SK-N-SH (cell line): ENCODE data around the gene HS6ST3. TPM values are rescaled to one million over a fixed set of nuclear protein-coding genes. Genes with fewer than 3 reads are reported as not detected.

Experiments used
- CTCF ChIA-PET: fragments of 300-600, 350-600 bp; formaldehyde crosslinking; extraction: SDS; loops from one replicate; lab custom pipeline; 2021; lab: Yijun Ruan, JAX
- POLR2A ChIA-PET: fragments of 350-600 bp; sonication (Branson Sonifier 250); formaldehyde crosslinking; extraction: SDS; loops from one replicate; lab custom pipeline; 2020; ENCODE audit warnings: antibody characterized with exemption, inconsistent platforms; lab: Yijun Ruan, JAX
- DNase-seq: peaks from one replicate; pipeline ENCODE4 v3.0.0; 2012
- H2AFZ ChIP-seq: fragments of 200-600 bp; sonication (generic); 2 replicates; pipeline ENCODE4 v1.8.1; 2016; ENCODE audit warnings: antibody characterized with exemption, mild to moderate bottlenecking, low read depth
- H3F3A ChIP-seq: fragments of 200-600 bp; sonication (generic); replicated peaks from 2 replicates; pipeline ENCODE3; 2016; ENCODE audit warnings: antibody characterized with exemption, mild to moderate bottlenecking; ENCODE audit not compliant: insufficient read depth
- H3K27ac ChIP-seq, 2 experiments: fragments of 200-500 bp in 1 of 2; fragments of 200-600 bp in 1 of 2; sonication (Bioruptor generic) in 1 of 2; sonication (generic), shearing (Covaris generic) in 1 of 2; 2 replicates each; pipeline versions ENCODE4 v1.5.1 to v1.6.1; 2014 to 2016; ENCODE audit warnings: low read depth in 2 of 2, inconsistent platforms in 1 of 2, low read length in 1 of 2, mild to moderate bottlenecking in 1 of 2, mixed read lengths in 1 of 2
- H3K27me3 ChIP-seq: fragments of 200-600 bp; sonication (generic), shearing (Covaris generic); 2 replicates; pipeline ENCODE4 v1.6.1; 2016; ENCODE audit warnings: mixed run types; ENCODE audit not compliant: insufficient read depth
- H3K36me3 ChIP-seq, 2 experiments: fragments of 200-500 bp in 1 of 2; fragments of 200-600 bp in 1 of 2; sonication (Bioruptor generic) in 1 of 2; sonication (generic) in 1 of 2; replicated peaks in 1 of 2; 2 replicates each; pipeline versions ENCODE3 to v1.5.1; 2014 to 2016; ENCODE audit warnings: low read length in 1 of 2, mild to moderate bottlenecking in 1 of 2; ENCODE audit not compliant: insufficient read depth in 2 of 2, control insufficient read depth in 1 of 2
- H3K4me1 ChIP-seq, 2 experiments: fragments of 200-500 bp in 1 of 2; fragments of 200-600 bp in 1 of 2; sonication (Bioruptor generic) in 1 of 2; sonication (generic), shearing (Covaris generic) in 1 of 2; 2 replicates each; pipeline versions ENCODE4 v1.5.1 to v1.6.1; 2014 to 2016; ENCODE audit warnings: low read depth in 1 of 2, low read length in 1 of 2, mixed run types in 1 of 2; ENCODE audit not compliant: insufficient read depth in 2 of 2, control insufficient read depth in 1 of 2
- H3K4me2 ChIP-seq: fragments of 200-600 bp; sonication (generic), shearing (Covaris generic); 2 replicates; pipeline ENCODE4 v1.6.1; 2017; ENCODE audit warnings: mixed run types
- H3K4me3 ChIP-seq, 2 experiments: fragments of 200-500 bp in 1 of 2; fragments of 200-600 bp in 1 of 2; sonication (Bioruptor generic) in 1 of 2; sonication (generic), shearing (Covaris generic) in 1 of 2; 2 replicates each; pipeline versions ENCODE4 v1.5.1 to v1.8.1; 2014 to 2016; ENCODE audit warnings: low read depth in 2 of 2, inconsistent platforms in 1 of 2, low read length in 1 of 2, mild to moderate bottlenecking in 1 of 2, mixed read lengths in 1 of 2, moderate library complexity in 1 of 2
- H3K79me2 ChIP-seq: fragments of 200-600 bp; sonication (generic); 2 replicates; pipeline ENCODE4 v1.8.1; 2017; ENCODE audit warnings: mild to moderate bottlenecking; ENCODE audit not compliant: insufficient read depth
- H3K9ac ChIP-seq: fragments of 200-600 bp; sonication (generic); 2 replicates; pipeline ENCODE4 v1.6.1; 2017; ENCODE audit warnings: mixed run types
- H3K9me2 ChIP-seq: fragments of 200-600 bp; sonication (generic); 2 replicates; pipeline ENCODE4 v1.6.1; 2017; ENCODE audit warnings: mixed run types
- H3K9me3 ChIP-seq: fragments of 200-600 bp; sonication (generic); 2 replicates; pipeline ENCODE4 v1.6.1; 2017; ENCODE audit warnings: mixed run types, mild to moderate bottlenecking, moderate library complexity
- H4K20me1 ChIP-seq: fragments of 200-600 bp; sonication (generic); 2 replicates; pipeline ENCODE4 v1.6.1; 2017; ENCODE audit warnings: mild to moderate bottlenecking, mixed run types; ENCODE audit not compliant: insufficient read depth
- CHD2 ChIP-seq: fragments of 150-350 bp; IDR thresholded peaks from 2 replicates; pipeline ENCODE4 v1.6.1; 2018; ENCODE audit warnings: low read length; ENCODE audit not compliant: partially characterized antibody
- EP300 ChIP-seq, 2 experiments: IDR thresholded peaks; 2 replicates each; pipeline versions ENCODE4 v1.4.0 to v1.6.1; 2012; ENCODE audit warnings: borderline replicate concordance in 1 of 2, low read depth in 1 of 2, low read length in 1 of 2
- FOXM1 ChIP-seq: IDR thresholded peaks from 2 replicates; pipeline ENCODE4 v1.4.0; 2012; ENCODE audit warnings: low read depth, mild to moderate bottlenecking
- GABPA ChIP-seq: IDR thresholded peaks from 2 replicates; pipeline ENCODE4 v1.4.0; 2012; ENCODE audit warnings: low read depth, mild to moderate bottlenecking
- GATA2 ChIP-seq: sonication (generic); formaldehyde crosslinking; IDR thresholded peaks from 2 replicates; pipeline ENCODE4 v1.5.0; 2020; ENCODE audit warnings: mild to moderate bottlenecking, missing genetic modification reagents
- JUND ChIP-seq: IDR thresholded peaks from 2 replicates; pipeline ENCODE4 v1.4.0; 2012
- MXI1 ChIP-seq: IDR thresholded peaks from 2 replicates; pipeline ENCODE4 v1.6.1; 2012; ENCODE audit warnings: mild to moderate bottlenecking, low read depth, low read length, improper control_type of control experiment
- RCOR1 ChIP-seq: fragments of 150-350 bp; IDR thresholded peaks from 2 replicates; pipeline ENCODE4 v1.6.1; 2017; ENCODE audit warnings: antibody characterized with exemption, low read length
- RXRA ChIP-seq: IDR thresholded peaks from 2 replicates; pipeline ENCODE4 v1.4.0; 2012; ENCODE audit warnings: low read depth, mild to moderate bottlenecking, borderline replicate concordance
- SIN3A ChIP-seq: IDR thresholded peaks from 2 replicates; pipeline ENCODE4 v1.6.1; 2012; ENCODE audit warnings: low read depth, mild to moderate bottlenecking, low read length, moderate library complexity, borderline replicate concordance
- TCF12 ChIP-seq: IDR thresholded peaks from 2 replicates; pipeline ENCODE4 v1.4.0; 2012
- TEAD4 ChIP-seq: IDR thresholded peaks from 2 replicates; pipeline ENCODE4 v1.4.0; 2012; ENCODE audit warnings: mild to moderate bottlenecking, borderline replicate concordance; ENCODE audit not compliant: insufficient read depth
- YY1 ChIP-seq: IDR thresholded peaks from 2 replicates; pipeline ENCODE4 v1.4.0; 2012; ENCODE audit warnings: low read depth, mild to moderate bottlenecking
- WGBS: methylation state at CpG from one replicate; pipeline ENCODE4 v1.1.6; 2017; ENCODE audit warnings: low lambda C conversion rate; 5-methylcytosine and 5-hydroxymethylcytosine counted together
- polyA plus RNA-seq, 3 experiments: library from polyadenylated mRNA; depleted of rRNA; stranded (reverse); fragments of >200 nt; gene quantifications; 2 replicates each; pipeline ENCODE4 v1.2.3, GENCODE V29; 2012
- TF ChIP-seq, protein P1 (sequence below): fragments of 150-350 bp; IDR thresholded peaks from 2 replicates; pipeline ENCODE4 v1.6.1; 2016; ENCODE audit warnings: mild to moderate bottlenecking, low read depth, low read length
- TF ChIP-seq, protein P2 (sequence below): fragments of 150-350 bp; IDR thresholded peaks from 2 replicates; pipeline ENCODE4 v1.6.1; 2017; ENCODE audit warnings: antibody characterized with exemption, low read length, low read depth, borderline replicate concordance

The HS6ST3 gene
- polyA plus RNA-seq, 1 of the 3 experiments (the other 2 are of a cell fraction), result under 0.01 TPM

DNA sequence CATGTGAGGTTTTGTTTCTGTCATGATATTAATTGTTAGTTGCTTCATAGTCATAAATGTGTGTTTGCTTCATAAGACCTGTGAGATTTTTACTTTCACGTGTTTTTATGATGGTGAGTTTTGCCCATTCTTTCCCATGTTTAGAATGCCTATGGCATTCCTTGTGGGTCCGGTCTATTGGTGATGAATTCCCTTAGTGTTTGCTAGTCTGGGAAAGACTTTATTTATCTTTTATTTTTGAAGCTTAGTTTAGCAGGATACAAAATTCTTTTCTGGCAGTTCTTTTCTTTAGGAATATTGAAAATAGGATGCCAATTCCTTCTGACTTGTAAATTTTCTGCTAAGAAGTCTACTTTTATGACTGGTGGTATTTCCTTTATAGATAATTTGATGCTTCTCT lies 571.7 kb downstream of the HS6ST3 start:
- no peak overlapping the region for H3K27ac ChIP-seq
- ChIA-PET POLR2A (no interaction called here), CTCF (no interaction called here)
- no peaks in the 10 kb centered on the region for H3K9me3 ChIP-seq
- H3K9ac ChIP-seq, result no peak overlapping the region
- WGBS, result 33% methylated on average over 2 of the region's 2 CpGs
- no peak for DNase-seq
- H3K4me2 ChIP-seq, result no peak overlapping the region
- H3K27me3 ChIP-seq, result no peaks in the 10 kb centered on the region
- H2AFZ ChIP-seq, result no peak overlapping the region
- H3K36me3 ChIP-seq, result no peaks in the 10 kb centered on the region
- H3F3A ChIP-seq, result no peaks in the 10 kb centered on the region
- no peak for TF ChIP-seq JUND
- no peak for TF ChIP-seq GATA2
- TF ChIP-seq TCF12, result no peak
- TF ChIP-seq, protein P1, sequence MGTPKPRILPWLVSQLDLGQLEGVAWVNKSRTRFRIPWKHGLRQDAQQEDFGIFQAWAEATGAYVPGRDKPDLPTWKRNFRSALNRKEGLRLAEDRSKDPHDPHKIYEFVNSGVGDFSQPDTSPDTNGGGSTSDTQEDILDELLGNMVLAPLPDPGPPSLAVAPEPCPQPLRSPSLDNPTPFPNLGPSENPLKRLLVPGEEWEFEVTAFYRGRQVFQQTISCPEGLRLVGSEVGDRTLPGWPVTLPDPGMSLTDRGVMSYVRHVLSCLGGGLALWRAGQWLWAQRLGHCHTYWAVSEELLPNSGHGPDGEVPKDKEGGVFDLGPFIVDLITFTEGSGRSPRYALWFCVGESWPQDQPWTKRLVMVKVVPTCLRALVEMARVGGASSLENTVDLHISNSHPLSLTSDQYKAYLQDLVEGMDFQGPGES, result no peak
- no peak for TF ChIP-seq GABPA
- TF ChIP-seq YY1, result no peak
- TF ChIP-seq FOXM1, result no peak
- TF ChIP-seq RXRA, result no peak
- no peak for TF ChIP-seq SIN3A
- no peak for TF ChIP-seq EP300 (IDR thresholded peaks at IDR 0.05; ENCODE audit: borderline replicate concordance in 1 of 2, low read depth in 1 of 2, low read length in 1 of 2)
- TF ChIP-seq, all 33 proteins: peak for 0
- Histone ChIP-seq H4K20me1 (no peaks in the 10 kb centered on the region), H3K4me3 (no peak overlapping the region), H3K9me2 (no peaks in the 10 kb centered on the region), H3K4me1 (no peaks in the 10 kb centered on the region), H3K79me2 (no peaks in the 10 kb centered on the region)

GRCh38 chr13:96662036-96662435 lies 572.1 kb downstream of the HS6ST3 start:
- TF ChIP-seq RCOR1 (no peak), TEAD4 (no peak), YY1 (no peak), MXI1 (no peak), CHD2 (no peak)
- TF ChIP-seq, protein P2, sequence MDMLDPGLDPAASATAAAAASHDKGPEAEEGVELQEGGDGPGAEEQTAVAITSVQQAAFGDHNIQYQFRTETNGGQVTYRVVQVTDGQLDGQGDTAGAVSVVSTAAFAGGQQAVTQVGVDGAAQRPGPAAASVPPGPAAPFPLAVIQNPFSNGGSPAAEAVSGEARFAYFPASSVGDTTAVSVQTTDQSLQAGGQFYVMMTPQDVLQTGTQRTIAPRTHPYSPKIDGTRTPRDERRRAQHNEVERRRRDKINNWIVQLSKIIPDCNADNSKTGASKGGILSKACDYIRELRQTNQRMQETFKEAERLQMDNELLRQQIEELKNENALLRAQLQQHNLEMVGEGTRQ, result no peak
- H3K36me3 ChIP-seq, result no peaks in the 10 kb centered on the region

More at GRCh38 chr13:96662036-96662435, 572.1 kb downstream of the HS6ST3 start:
- Histone ChIP-seq H3K9me3 (no peaks in the 10 kb centered on the region), H3K4me2 (no peak overlapping the region), H3K9me2 (no peaks in the 10 kb centered on the region), H4K20me1 (no peaks in the 10 kb centered on the region), H3K79me2 (no peaks in the 10 kb centered on the region), H3K27ac (no peak overlapping the region), H3F3A (no peaks in the 10 kb centered on the region), H3K4me3 (no peak overlapping the region), H2AFZ (no peak overlapping the region), H3K27me3 (no peaks in the 10 kb centered on the region), H3K4me1 (no peaks in the 10 kb centered on the region), H3K9ac (no peak overlapping the region)
- no peak for DNase-seq
- 30% methylated on average over 3 of the region's 3 CpGs for WGBS
- POLR2A ChIA-PET, result no interaction called here
- CTCF ChIA-PET, result no interaction called here
